ENCODE measurements around the gene MCHR1.

GRCh38 chr22:40651057-40651456 is 28.2 kb upstream of the MCHR1 start:
- TF ChIP-seq REST (IDR thresholded peaks at IDR 0.05; ENCODE audit: low read depth) (no peak), TCF12 (IDR thresholded peaks at IDR 0.05; ENCODE audit: low read depth) (no peak), MAX (IDR thresholded peaks at IDR 0.05) (no peak), CREB1 (IDR thresholded peaks at IDR 0.05; ENCODE audit: low read depth) (no peak), CEBPB (IDR thresholded peaks at IDR 0.05) (no peak), RAD21 (IDR thresholded peaks at IDR 0.05; ENCODE audit: low read depth) (no peak), ZBTB7A (IDR thresholded peaks at IDR 0.05; ENCODE audit: low read depth) (no peak), TAF1 (IDR thresholded peaks at IDR 0.05; ENCODE audit: low read depth) (no peak), USF1 (IDR thresholded peaks at IDR 0.05) (no peak), EGR1 (IDR thresholded peaks at IDR 0.05) (no peak), FOXM1 (IDR thresholded peaks at IDR 0.05; ENCODE audit: borderline replicate concordance, low read depth) (no peak), EP300 (IDR thresholded peaks at IDR 0.05; ENCODE audit: borderline replicate concordance) (no peak), NFIC (IDR thresholded peaks at IDR 0.05) (no peak), YY1 (IDR thresholded peaks at IDR 0.05; ENCODE audit: low read depth) (no peak)

All from Ishikawa (cell line).